Fibroblast of villous mesenchyme (primary cell): ENCODE data around the gene GFRA1. TPM values are rescaled to one million over a fixed set of nuclear protein-coding genes. Genes with fewer than 3 reads are reported as not detected.
A peak's percentile ranks its signal among the peaks of the same experiment; 100 is the strongest.

ENCODE experiments used
- DNase-seq: peaks from one replicate; pipeline ENCODE4 v3.0.0-alpha.2; 2010; ENCODE audit warnings: low read depth
- H3K4me3 ChIP-seq: 2 replicates; pipeline ENCODE4 v1.5.1; 2011; ENCODE audit warnings: low read depth, mild to moderate bottlenecking, low read length
- total RNA-seq: library from RNA; depleted of rRNA; stranded (reverse); fragments of >200 nt; gene quantifications from 2 replicates; pipeline ENCODE4 v1.2.3, GENCODE V29; 2012
- TF ChIP-seq, protein P1 (sequence below): IDR thresholded peaks from 2 replicates; pipeline ENCODE4 v1.5.1; 2012; ENCODE audit warnings: low read depth, mild to moderate bottlenecking, low read length; ENCODE audit not compliant: insufficient read depth

The GFRA1 gene
- total RNA-seq, 1 donor, result 59.6 TPM

DNA sequence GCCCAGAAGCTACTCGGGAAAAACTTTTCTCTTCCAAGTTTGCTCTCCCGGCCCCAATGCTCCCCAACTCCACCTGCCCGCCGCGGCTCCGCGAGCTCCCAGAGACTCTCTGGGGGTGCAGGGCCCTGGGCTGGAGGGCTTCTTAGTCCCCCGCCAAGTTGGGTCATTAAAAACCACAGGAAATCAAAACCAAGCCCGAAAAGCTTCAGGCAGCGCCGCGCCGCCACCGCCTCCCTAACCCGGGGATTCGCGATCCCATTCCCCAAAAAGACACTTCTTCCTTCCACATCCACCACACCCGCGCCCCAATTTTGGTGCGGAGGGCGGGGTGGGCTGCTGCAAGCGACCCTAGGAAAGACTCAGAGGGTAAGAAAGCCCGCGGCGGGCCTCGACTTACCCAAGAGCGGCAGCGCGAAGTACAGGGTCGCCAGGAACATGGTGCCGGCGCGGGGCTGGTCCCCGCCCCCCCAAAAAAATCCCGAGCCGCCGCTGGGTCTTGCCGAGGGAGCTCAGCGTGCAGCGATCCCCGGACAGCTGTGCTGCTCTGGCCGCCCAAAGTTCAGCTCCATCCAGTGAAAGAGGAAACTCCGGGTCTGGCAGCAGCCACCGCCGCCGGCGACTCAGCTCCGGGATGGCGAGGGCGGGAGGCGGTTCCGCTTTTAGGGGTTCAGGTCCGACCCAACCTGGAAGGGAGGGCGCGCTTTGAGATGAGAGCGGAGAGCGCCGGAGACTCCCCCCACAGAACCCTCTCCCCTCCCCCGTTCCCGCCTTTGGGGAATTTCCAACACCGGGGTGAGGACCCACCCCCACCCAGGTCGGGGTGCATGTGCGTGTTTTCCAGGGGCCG, 1.2 kb downstream of the GFRA1 start:
- TF ChIP-seq, protein P1, sequence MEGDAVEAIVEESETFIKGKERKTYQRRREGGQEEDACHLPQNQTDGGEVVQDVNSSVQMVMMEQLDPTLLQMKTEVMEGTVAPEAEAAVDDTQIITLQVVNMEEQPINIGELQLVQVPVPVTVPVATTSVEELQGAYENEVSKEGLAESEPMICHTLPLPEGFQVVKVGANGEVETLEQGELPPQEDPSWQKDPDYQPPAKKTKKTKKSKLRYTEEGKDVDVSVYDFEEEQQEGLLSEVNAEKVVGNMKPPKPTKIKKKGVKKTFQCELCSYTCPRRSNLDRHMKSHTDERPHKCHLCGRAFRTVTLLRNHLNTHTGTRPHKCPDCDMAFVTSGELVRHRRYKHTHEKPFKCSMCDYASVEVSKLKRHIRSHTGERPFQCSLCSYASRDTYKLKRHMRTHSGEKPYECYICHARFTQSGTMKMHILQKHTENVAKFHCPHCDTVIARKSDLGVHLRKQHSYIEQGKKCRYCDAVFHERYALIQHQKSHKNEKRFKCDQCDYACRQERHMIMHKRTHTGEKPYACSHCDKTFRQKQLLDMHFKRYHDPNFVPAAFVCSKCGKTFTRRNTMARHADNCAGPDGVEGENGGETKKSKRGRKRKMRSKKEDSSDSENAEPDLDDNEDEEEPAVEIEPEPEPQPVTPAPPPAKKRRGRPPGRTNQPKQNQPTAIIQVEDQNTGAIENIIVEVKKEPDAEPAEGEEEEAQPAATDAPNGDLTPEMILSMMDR, result no peak
- no peak for DNase-seq
- H3K4me3 ChIP-seq, result peak overlapping the region; percentile 63

- DNase-seq, result no peak
- peak overlapping the region; percentile 63 for H3K4me3 ChIP-seq
- TF ChIP-seq, protein P1, result no peak
Measured at GRCh38 chr10:116270771-116271592, 2.0 kb downstream of the GFRA1 start.

DNA sequence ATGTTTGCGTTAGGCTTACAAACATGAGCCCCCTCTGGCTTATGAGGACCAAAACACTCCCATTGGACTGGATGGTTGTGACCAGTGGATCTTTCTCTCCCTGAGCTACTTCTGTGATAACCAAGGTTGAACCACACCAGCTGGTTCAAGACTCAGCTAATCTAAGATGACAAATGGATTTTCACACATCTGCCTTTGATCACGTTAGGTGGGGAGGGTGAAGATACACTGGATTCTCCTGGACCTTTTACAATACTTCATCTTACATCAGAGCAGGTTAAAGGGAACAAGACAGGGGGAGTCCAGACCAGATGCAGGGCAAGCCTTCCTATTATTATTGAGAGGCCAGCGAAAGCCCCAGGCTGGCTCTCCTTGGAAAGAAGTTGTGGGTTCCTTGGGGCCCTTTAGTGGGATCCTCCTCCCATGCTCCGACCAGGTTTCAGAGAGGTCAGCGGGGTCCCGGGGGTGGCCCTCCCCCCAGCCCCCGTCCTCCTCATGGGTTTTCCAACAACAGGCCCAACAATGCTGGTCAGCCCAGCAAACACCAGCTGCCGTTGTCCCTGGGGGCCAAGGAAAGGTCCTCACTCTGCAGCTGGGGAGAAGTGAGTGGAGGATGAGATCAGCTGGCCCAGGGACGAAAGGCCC, 2.8 kb downstream of the GFRA1 start:
- H3K4me3 ChIP-seq, result no peak overlapping the region
- no peak for DNase-seq
- TF ChIP-seq, protein P1, result no peak

DNA sequence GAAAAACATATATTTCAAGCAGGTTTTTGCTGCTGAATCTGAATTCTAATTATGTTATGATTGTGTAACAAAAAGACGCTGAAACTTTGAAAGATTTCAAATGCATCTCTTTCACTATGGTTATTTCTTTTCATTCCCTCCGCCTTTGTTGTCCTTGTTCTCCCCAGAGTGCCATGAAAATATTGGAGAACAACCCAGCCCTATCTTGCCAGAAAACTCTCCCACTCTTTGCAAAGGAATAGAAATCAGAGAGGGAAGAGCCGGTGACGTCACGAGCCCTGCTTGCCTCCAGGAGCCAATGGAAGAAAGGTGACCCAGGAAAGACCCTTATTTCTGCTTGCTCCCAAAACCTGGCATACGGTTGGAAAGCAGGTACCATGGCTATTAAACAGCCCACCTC, 3.4 kb downstream of the GFRA1 start:
- no peak overlapping the region for H3K4me3 ChIP-seq
- no peak for DNase-seq
- TF ChIP-seq, protein P1, result no peak

DNA sequence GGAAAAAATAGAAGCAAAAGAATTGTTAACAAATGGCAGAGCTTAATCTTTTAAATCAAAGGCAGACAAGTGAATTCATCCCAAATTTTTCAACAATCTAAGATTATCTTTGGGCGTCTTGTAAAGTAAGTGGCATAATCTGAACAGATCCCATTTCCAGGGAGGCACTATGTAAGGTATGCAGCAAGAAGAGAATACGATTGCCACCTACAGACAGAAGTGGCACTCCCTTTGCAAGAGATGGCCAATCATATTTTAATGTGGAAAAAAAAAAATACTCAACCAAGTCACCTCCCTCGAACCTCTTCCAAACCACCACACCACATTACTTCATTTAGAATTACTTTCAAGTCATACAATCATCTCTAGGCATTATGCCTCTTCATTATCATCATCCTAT, 4.0 kb downstream of the GFRA1 start:
- no peak overlapping the region for H3K4me3 ChIP-seq
- DNase-seq, result no peak
- TF ChIP-seq, protein P1, result no peak

- TF ChIP-seq, protein P1, result no peak
- H3K4me3 ChIP-seq, result no peak overlapping the region
- DNase-seq, result no peak
Measured at GRCh38 chr10:116265686-116266085, 7.3 kb downstream of the GFRA1 start.
